HepG2 (cell line): ENCODE measurements around the gene SOX12. TPM values are rescaled to one million over a fixed set of nuclear protein-coding genes. Genes with fewer than 3 reads are reported as not detected.
A peak's percentile ranks its signal among the peaks of the same experiment; 100 is the strongest.

Source experiments
- DNMT1 ChIP-seq: sonication (generic); formaldehyde crosslinking; IDR thresholded peaks from 2 replicates; pipeline ENCODE4 v1.5.1; 2020; ENCODE audit warnings: mild to moderate bottlenecking, missing genetic modification reagents
- GFI1 ChIP-seq: sonication (generic); formaldehyde crosslinking; IDR thresholded peaks from 2 replicates; pipeline ENCODE4 v1.5.0; 2020; ENCODE audit warnings: missing genetic modification reagents, mild to moderate bottlenecking, borderline replicate concordance
- GTF2F1 ChIP-seq: fragments of 150-350 bp; IDR thresholded peaks from 2 replicates; pipeline ENCODE4 v1.6.1; 2014; ENCODE audit warnings: low read length
- KIAA2018 ChIP-seq: sonication (generic); formaldehyde crosslinking; IDR thresholded peaks from 2 replicates; pipeline ENCODE4 v1.5.0; 2020; ENCODE audit warnings: mild to moderate bottlenecking, missing genetic modification reagents, borderline replicate concordance
- KLF16 ChIP-seq, 2 experiments: sonication (generic) in 1 of 2; formaldehyde crosslinking in 1 of 2; IDR thresholded peaks; 2 replicates each; pipeline versions ENCODE4 v1.6.1 to v1.8.0; 2016 to 2023; ENCODE audit warnings: missing genetic modification reagents in 2 of 2, missing compliant biosample characterization in 1 of 2
- NBN ChIP-seq: fragments of 450-650 bp; conservative IDR thresholded peaks from 2 replicates; pipeline ENCODE4 v1.6.1; 2017
- PBX2 ChIP-seq: IDR thresholded peaks from 2 replicates; pipeline ENCODE4 v1.6.1; 2016; ENCODE audit warnings: control low read depth
- REL ChIP-seq: sonication (generic); formaldehyde crosslinking; conservative IDR thresholded peaks from 2 replicates; pipeline ENCODE4 v1.8.0; 2022; ENCODE audit warnings: mild to moderate bottlenecking, missing genetic modification reagents, moderate library complexity
- SMARCE1 ChIP-seq: fragments of 450-650 bp; IDR thresholded peaks from 2 replicates; pipeline ENCODE4 v1.6.1; 2017; ENCODE audit warnings: borderline replicate concordance
- SMC3 ChIP-seq: IDR thresholded peaks from 2 replicates; pipeline ENCODE4 v1.6.1; 2011; ENCODE audit warnings: low read length, improper control_type of control experiment
- STAT5B ChIP-seq: sonication (generic); formaldehyde crosslinking; IDR thresholded peaks from 2 replicates; pipeline ENCODE4 v1.4.0; 2020; ENCODE audit warnings: missing genetic modification reagents
- XBP1 ChIP-seq: sonication (generic); formaldehyde crosslinking; IDR thresholded peaks from 2 replicates; pipeline ENCODE4 v1.5.0; 2020; ENCODE audit warnings: missing genetic modification reagents
- ZNF337 ChIP-seq: sonication (generic); formaldehyde crosslinking; IDR thresholded peaks from 2 replicates; pipeline ENCODE4 v1.5.1; 2020; ENCODE audit warnings: missing genetic modification reagents, low read depth, mild to moderate bottlenecking, borderline replicate concordance
- ZNF597 ChIP-seq: sonication (generic); formaldehyde crosslinking; IDR thresholded peaks from 2 replicates; pipeline ENCODE4 v1.5.0; 2020; ENCODE audit warnings: missing genetic modification reagents
- ZNF800 ChIP-seq: sonication (generic); formaldehyde crosslinking; IDR thresholded peaks from 2 replicates; pipeline ENCODE4 v1.4.0; 2020; ENCODE audit warnings: missing genetic modification reagents
- ZSCAN21 ChIP-seq: sonication (generic); formaldehyde crosslinking; IDR thresholded peaks from 2 replicates; pipeline ENCODE4 v1.8.0; 2022; ENCODE audit warnings: mild to moderate bottlenecking, missing genetic modification reagents, moderate library complexity, borderline replicate concordance
- polyA plus RNA-seq, 8 experiments: library from polyadenylated mRNA; depleted of rRNA in 3 of 8; stranded (reverse) in 7 of 8; unstranded in 1 of 8; fragments of >200 nt; fragmentation: Illumina TruSeq in 4 of 8; extraction: Trizol in 4 of 8; gene quantifications; 2 replicates each; pipeline versions ENCODE4 v1.2.1 to v1.2.3, GENCODE V29; 2011 to 2016; ENCODE audit warnings: low read depth in 4 of 8, missing spikeins in 1 of 8, mixed read lengths in 1 of 8; ENCODE audit not compliant: insufficient read depth in 1 of 8
- total RNA-seq, 5 experiments: library from RNA; depleted of rRNA; stranded (reverse); fragments of >200 nt; fragmentation: Illumina TruSeq; extraction: Trizol; gene quantifications; 2 replicates each; pipeline ENCODE4 v1.2.3, GENCODE V29; 2016; ENCODE audit warnings: low read depth in 1 of 5

Gene SOX12
- total and polyA plus RNA-seq, 2 of the 13 experiments (the other 11 are each of a cell fraction or from before 2014, with no cell fraction given) = 10.0 to 18.7 TPM

- TF ChIP-seq SMC3 (no peak), GTF2F1 (no peak), PBX2 (CRISPR knock-in tag) (no peak), KIAA2018 (CRISPR knock-in tag) (0 out of 2 replicates have a peak, but pooled peaks have one; percentile 4), ZSCAN21 (CRISPR knock-in tag) (no peak; the same call in none of the 2 replicates), GFI1 (no peak; the same call in 1 of the 2 replicates), ZNF597 (CRISPR knock-in tag) (0 out of 2 replicates have a peak, but pooled peaks have one; percentile 9), KLF16 (CRISPR knock-in tag; IDR thresholded peaks at IDR 0.05) (peak in 1 of 2 experiments; percentile 82; a peak in 2 of 4 replicates), ZNF800 (CRISPR knock-in tag) (no peak; the same call in 1 of the 2 replicates), NBN (no peak), XBP1 (CRISPR knock-in tag) (no peak), STAT5B (CRISPR knock-in tag) (0 out of 2 replicates have a peak, but pooled peaks have one; percentile 27), DNMT1 (0 out of 2 replicates have a peak, but pooled peaks have one; percentile 21), ZNF337 (CRISPR knock-in tag) (no peak), REL (CRISPR knock-in tag) (no peak; the same call in 1 of the 2 replicates), SMARCE1 (no peak)
Observed at GRCh38 chr20:325045-325888, at the start of gene SOX12 (continued).
